NT2/D1 (cell line): ENCODE measurements around the gene PCED1B.
"Not testable (repeated sequence)": the region's sequence is repeated elsewhere in the genome, so short reads cannot be mapped to it uniquely, and the experiment has no call there.

Experiments used
- DNase-seq: peaks from one replicate; pipeline ENCODE4 v3.0.0-alpha.2; 2011; ENCODE audit warnings: low read depth, low spot score
- H3K27me3 ChIP-seq: 2 replicates; pipeline ENCODE4 v1.6.0; 2011; ENCODE audit warnings: mild to moderate bottlenecking; ENCODE audit not compliant: insufficient read length, insufficient read depth
- H3K36me3 ChIP-seq: 2 replicates; pipeline ENCODE4 v1.6.1; 2011; ENCODE audit warnings: mild to moderate bottlenecking, low read length, mixed read lengths; ENCODE audit not compliant: insufficient read depth, insufficient read length
- H3K4me1 ChIP-seq: 2 replicates; pipeline ENCODE4 v1.5.1; 2011; ENCODE audit not compliant: insufficient read depth, insufficient read length
- H3K4me3 ChIP-seq: 2 replicates; pipeline ENCODE4 v1.5.1; 2011; ENCODE audit warnings: low read depth; ENCODE audit not compliant: insufficient read length
- H3K9ac ChIP-seq: 2 replicates; pipeline ENCODE4 v1.6.0; 2011; ENCODE audit warnings: low read depth; ENCODE audit not compliant: insufficient read length
- H3K9me3 ChIP-seq: 2 replicates; pipeline ENCODE4 v1.5.1; 2011; ENCODE audit warnings: mild to moderate bottlenecking, low read length; ENCODE audit not compliant: insufficient read depth
- SUZ12 ChIP-seq: IDR thresholded peaks from 2 replicates; pipeline ENCODE4 v1.6.1; 2011; ENCODE audit not compliant: insufficient read length, insufficient read depth; ENCODE audit errors: extremely low read depth
- YY1 ChIP-seq: IDR thresholded peaks from 2 replicates; pipeline ENCODE4 v1.6.1; 2011; ENCODE audit not compliant: insufficient read length, insufficient read depth
- ZNF274 ChIP-seq: IDR thresholded peaks from 2 replicates; pipeline ENCODE4 v1.6.1; 2011; ENCODE audit warnings: mild to moderate bottlenecking, low read depth, low read length

The PCED1B gene

DNA sequence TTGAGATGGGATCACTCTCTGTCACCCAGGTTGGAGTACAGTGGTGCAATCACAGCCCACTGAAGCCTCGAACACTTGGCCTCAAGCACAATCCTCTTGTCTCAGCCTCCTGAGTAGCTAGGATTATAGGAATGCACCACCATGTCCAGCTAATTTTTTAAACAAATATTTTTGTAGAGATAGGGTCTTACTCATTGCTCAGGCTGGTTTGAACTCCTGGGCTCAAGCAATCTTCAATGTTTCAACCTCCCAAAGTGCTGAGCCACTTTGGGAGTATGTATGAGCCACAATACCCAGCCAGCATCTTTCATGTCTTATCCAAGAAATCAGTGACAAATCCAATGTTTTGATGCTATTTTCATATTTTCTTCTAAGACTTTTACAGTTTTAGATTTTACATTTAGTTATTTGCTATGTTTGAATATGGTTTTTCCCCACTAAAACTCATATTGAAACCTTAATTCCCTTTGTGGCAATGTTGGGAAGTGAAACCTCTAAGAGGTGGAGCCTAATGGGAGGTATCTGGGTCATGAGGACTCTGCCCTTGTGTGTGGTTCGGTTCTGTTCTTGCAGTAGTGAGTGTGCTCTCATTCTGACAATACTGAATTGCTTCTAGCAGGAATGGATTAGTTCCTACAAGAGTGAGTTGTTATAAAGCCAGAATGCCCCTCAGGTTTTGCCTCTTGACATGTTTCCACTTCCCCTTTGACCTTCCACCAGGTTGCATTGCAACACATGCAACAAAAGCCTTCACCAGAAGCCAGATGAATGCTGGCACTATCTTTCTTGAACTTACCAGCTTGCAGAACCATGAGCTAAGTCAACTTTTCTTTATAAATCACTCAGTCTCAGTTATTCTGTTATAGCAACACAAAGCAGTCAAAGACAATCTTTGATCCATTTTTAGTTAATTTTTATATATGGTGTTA, 81.2 kb downstream of the PCED1B start:
- Histone ChIP-seq H3K9me3 (no peaks in the 10 kb centered on the region; the same call in 1 of the 2 replicates), H3K9ac (no peak overlapping the region), H3K36me3 (no peaks in the 10 kb centered on the region), H3K4me1 (no peaks in the 10 kb centered on the region), H3K4me3 (no peak overlapping the region), H3K27me3 (no peaks in the 10 kb centered on the region)
- no peak for TF ChIP-seq ZNF274
- no peak for DNase-seq

DNA sequence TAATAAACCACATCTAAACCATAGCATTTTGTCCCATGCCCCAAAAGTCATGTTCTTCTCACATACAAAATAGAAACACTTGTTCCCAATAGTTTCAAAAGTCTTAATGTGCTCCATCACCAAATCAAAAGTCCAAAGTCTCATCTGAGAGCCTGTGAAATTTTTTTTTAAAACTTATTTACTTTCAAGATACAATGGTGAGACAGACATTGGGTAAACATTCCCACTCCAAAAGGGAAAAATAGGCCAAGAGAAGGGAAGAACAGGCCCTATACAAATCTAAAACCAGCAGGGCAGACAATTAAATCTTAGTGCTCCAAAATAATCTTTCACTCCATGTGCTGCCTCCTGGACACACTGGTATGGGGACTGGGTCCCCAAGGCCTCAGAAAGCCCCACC, 84.7 kb downstream of the PCED1B start:
- no peaks in the 10 kb centered on the region; the same call in 1 of the 2 replicates for H3K9me3 ChIP-seq
- H3K9ac ChIP-seq: no peak overlapping the region
- H3K4me1 ChIP-seq: no peaks in the 10 kb centered on the region
- H3K36me3 ChIP-seq: no peaks in the 10 kb centered on the region
- no peaks in the 10 kb centered on the region for H3K27me3 ChIP-seq
- no peak for DNase-seq
- TF ChIP-seq YY1: no peak
- TF ChIP-seq ZNF274: no peak
- no peak for TF ChIP-seq SUZ12
- no peak overlapping the region for H3K4me3 ChIP-seq

DNA sequence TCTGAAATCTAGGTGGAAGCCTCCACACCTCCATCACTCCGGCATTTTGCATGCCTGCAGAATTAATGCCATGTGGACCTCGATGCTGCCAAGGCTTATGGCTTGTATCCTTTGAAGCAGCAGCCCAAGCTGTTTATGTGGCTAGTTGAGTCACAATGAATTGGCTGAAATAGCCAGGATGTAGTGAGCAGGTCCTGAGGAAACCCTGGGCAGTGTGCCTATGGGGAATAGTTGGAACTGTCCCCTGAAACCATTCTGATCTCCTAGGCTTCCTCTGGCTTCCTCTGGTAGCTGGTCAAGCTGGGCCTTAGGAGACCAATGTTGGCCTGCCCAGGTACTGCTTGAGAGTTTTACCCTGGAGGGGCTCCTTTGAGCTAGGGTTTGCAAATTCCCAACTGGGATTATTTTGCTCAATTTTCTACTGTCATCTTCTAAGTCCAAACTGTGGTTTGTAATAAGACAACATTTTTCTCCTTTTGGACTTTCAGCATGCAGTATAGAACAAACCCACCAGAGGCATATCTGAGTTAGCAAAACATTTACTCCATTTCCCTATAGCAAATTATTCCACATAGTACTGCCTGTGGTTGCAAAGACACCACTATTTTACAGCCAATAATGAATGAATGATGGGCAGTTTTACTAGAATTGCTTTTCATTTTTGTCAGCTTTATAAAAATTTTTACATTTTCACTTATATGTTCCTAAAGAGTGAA, 85.5 kb downstream of the PCED1B start:
- no peak for DNase-seq
- H3K36me3 ChIP-seq: no peaks in the 10 kb centered on the region
- no peaks in the 10 kb centered on the region for H3K27me3 ChIP-seq
- TF ChIP-seq SUZ12 (no peak), YY1 (no peak), ZNF274 (no peak)
- no peak overlapping the region for H3K4me3 ChIP-seq
- H3K4me1 ChIP-seq: no peaks in the 10 kb centered on the region
- no peaks in the 10 kb centered on the region; the same call in 1 of the 2 replicates for H3K9me3 ChIP-seq
- H3K9ac ChIP-seq: no peak overlapping the region

DNA sequence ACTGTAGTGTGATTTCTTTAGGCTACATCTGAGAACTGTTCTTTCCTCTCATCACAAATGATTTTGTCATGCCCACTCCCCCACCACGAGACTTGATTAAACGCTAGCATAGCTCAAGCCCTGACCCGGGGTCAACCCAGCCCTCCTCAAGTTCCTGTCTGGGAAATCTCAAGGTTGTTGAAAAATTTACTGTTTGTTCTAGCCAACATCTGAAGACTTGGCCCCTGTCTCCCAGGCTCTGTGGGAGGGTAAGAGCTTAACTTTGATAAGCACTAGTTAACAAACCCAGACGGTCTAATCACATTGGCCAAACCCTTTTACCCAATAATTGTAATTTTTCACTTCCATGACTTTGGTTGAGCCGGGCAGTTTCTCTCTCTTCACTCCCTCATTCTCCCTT, 86.5 kb downstream of the PCED1B start:
- no peak overlapping the region for H3K9ac ChIP-seq
- peaks cover 6% of the 10 kb centered on the region for H3K9me3 ChIP-seq
- no peak overlapping the region for H3K4me3 ChIP-seq
- H3K27me3 ChIP-seq: no peaks in the 10 kb centered on the region
- no peak for DNase-seq
- H3K36me3 ChIP-seq: no peaks in the 10 kb centered on the region
- TF ChIP-seq YY1 (no peak), SUZ12 (no peak), ZNF274 (no peak)
- H3K4me1 ChIP-seq: no peaks in the 10 kb centered on the region

DNA sequence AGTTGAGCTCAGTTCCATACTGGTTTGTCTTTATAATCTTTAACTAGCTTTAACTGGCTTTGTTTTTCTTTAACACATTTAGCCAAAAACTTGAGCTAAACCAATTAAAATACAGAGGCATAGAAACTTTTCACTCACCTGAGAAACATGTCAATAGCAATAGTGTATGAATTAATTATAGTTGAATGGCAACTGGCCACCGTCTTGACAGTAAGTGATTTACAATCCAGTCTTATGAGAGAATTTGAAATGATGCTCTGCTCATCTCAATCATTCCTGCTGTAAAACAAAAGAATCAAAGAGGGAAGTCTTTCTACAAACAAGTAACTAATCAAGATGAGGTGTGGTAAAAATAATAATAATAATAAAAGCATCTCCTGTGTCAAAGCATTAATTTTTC, 86.9 kb downstream of the PCED1B start:
- H3K27me3 ChIP-seq: no peaks in the 10 kb centered on the region
- H3K9ac ChIP-seq: no peak overlapping the region
- TF ChIP-seq SUZ12 (no peak), YY1 (no peak), ZNF274 (no peak)

DNA sequence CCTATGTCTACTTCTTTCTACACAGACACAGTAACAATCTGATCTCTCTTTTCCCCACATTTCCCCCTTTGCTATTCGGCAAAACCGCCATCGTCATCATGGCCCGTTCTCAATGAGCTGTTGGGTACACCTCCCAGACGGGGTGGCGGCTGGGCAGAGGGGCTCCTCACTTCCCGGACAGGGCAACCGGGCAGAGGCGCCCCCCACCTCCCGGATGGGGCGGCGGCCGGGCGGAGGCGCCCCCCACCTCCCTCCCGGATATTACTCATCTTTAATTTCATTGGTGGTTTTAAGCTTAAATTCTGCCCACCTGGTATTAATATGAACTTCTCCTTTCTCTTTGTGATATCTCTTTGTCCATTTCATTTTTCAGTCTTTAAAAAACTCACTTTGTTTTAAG, 90.9 kb downstream of the PCED1B start:
- DNase-seq, H3K4me3 ChIP-seq, H3K9me3 ChIP-seq, H3K4me1 ChIP-seq, H3K9ac ChIP-seq, H3K27me3 ChIP-seq, H3K36me3 ChIP-seq: not testable (repeated sequence)

More for the DNA sequence above, 86.9 kb downstream of the PCED1B start:
- H3K4me3 ChIP-seq: no peak overlapping the region
- no peaks in the 10 kb centered on the region for H3K4me1 ChIP-seq
- peaks cover 6% of the 10 kb centered on the region for H3K9me3 ChIP-seq
- DNase-seq: no peak
- no peaks in the 10 kb centered on the region for H3K36me3 ChIP-seq

DNA sequence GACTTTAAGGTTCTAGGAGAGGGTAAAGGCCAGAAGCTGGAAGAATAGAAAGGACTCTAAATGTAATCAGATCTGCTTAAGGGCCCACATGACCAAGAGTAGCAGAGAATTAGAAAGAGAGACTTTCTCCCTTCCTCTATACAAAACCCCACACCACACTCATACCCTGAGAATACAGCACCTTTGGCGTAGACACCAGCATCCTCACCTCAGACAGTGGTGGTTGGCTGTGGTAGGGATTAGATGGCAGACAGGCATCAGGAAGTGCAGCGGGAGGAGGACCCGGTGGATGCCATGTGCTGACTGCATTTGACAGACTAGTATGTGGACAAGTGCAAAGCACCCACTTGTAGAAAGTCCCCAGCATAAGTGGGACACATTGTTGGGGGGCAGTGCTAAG, 98.6 kb downstream of the PCED1B start:
- Histone ChIP-seq H3K36me3 (no peaks in the 10 kb centered on the region), H3K27me3 (no peaks in the 10 kb centered on the region), H3K9me3 (no peaks in the 10 kb centered on the region), H3K4me1 (no peaks in the 10 kb centered on the region), H3K9ac (no peak overlapping the region), H3K4me3 (no peak overlapping the region)
- TF ChIP-seq YY1 (no peak), ZNF274 (no peak), SUZ12 (no peak)
- no peak for DNase-seq

DNA sequence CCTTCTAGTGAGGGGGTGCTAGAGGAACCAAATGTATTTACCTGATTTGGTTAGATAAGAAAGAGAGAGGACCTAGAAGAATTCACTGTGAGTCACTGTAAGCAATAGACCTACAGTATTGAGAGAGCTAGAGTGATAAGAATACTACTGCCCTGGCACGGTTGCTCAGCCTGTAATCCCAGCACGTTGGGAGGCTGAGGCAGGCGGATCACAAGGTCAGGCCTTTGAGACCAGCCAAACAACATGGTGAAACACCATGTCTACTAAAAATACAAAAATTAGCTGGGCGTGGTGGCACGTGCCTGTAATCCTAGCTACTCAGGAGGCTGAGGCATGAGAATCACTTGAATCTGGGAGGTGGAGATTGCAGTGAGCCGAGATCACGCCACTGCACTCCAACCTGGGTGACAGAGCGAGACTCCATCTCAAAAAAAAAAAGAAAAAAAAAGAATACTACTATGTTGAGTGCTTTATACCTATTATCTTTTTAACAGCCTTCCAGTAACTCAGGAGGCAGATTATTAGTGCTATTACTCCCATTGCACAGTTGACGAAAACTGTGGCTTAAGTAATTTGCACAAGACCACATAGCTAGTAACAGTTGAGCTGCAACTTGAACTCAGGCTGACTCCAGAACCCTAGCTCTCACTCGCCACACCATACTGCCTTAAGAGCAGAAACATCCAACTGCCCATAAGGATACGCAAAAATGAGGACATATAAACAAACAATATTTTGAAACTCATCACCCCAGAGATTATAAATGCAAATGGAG, 102.9 kb downstream of the PCED1B start:
- H3K9ac ChIP-seq, H3K9me3 ChIP-seq, H3K4me1 ChIP-seq, H3K36me3 ChIP-seq, H3K27me3 ChIP-seq, DNase-seq, H3K4me3 ChIP-seq: not testable (repeated sequence)
